ENCODE results near the gene CALN1.
"Not testable (repeated sequence)": the region's sequence is repeated elsewhere in the genome, so short reads cannot be mapped to it uniquely, and the experiment has no call there.

Gene CALN1

DNA sequence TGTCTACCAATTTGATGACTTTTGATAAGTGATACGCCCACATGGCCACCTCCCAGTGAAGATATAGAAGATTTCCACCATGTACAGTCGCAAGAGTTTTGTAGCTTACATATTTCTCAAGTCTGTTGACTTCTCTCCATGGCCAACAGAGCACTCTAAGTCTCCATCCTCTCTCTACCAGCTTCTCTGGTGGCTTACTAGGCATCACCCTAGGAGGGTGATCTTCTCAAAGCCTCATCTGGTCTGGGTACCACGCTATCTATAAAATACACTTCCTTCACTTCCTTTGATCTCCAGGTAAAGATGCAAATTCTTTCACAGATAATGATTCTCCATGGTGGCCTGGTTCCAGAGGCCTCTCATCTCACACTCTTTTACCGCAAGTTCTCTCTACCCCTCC, 49.9 kb downstream of the CALN1 start:
- no peak overlapping the region for H3K4me3 Mint-ChIP-seq
- no peaks in the 10 kb centered on the region for H3K27me3 Mint-ChIP-seq
- no peaks in the 10 kb centered on the region for H3K4me1 Mint-ChIP-seq
- H3K27ac Mint-ChIP-seq: no peak overlapping the region
- H3K9me3 Mint-ChIP-seq: peaks cover 5% of the 10 kb centered on the region
- H3K36me3 Mint-ChIP-seq: no peaks in the 10 kb centered on the region

GRCh38 chr7:72345208-72345727, 66.9 kb downstream of the CALN1 start:
- no peak overlapping the region for H3K27ac Mint-ChIP-seq
- H3K4me1 Mint-ChIP-seq: no peaks in the 10 kb centered on the region
- H3K36me3 Mint-ChIP-seq: no peaks in the 10 kb centered on the region
- no peak overlapping the region for H3K4me3 Mint-ChIP-seq
- H3K9me3 Mint-ChIP-seq: no peaks in the 10 kb centered on the region
- H3K27me3 Mint-ChIP-seq: peaks cover 9% of the 10 kb centered on the region

GRCh38 chr7:72343991-72344390, 68.1 kb downstream of the CALN1 start:
- Mint-ChIP-seq H3K36me3 (no peaks in the 10 kb centered on the region), H3K4me3 (no peak overlapping the region), H3K9me3 (no peaks in the 10 kb centered on the region), H3K4me1 (no peaks in the 10 kb centered on the region), H3K27me3 (peaks cover 9% of the 10 kb centered on the region), H3K27ac (no peak overlapping the region)

- not testable (repeated sequence) for H3K27ac Mint-ChIP-seq, H3K36me3 Mint-ChIP-seq, H3K9me3 Mint-ChIP-seq, H3K4me3 Mint-ChIP-seq, H3K4me1 Mint-ChIP-seq, H3K27me3 Mint-ChIP-seq
Observed at GRCh38 chr7:72343354-72343753, 68.8 kb downstream of the CALN1 start.

DNA sequence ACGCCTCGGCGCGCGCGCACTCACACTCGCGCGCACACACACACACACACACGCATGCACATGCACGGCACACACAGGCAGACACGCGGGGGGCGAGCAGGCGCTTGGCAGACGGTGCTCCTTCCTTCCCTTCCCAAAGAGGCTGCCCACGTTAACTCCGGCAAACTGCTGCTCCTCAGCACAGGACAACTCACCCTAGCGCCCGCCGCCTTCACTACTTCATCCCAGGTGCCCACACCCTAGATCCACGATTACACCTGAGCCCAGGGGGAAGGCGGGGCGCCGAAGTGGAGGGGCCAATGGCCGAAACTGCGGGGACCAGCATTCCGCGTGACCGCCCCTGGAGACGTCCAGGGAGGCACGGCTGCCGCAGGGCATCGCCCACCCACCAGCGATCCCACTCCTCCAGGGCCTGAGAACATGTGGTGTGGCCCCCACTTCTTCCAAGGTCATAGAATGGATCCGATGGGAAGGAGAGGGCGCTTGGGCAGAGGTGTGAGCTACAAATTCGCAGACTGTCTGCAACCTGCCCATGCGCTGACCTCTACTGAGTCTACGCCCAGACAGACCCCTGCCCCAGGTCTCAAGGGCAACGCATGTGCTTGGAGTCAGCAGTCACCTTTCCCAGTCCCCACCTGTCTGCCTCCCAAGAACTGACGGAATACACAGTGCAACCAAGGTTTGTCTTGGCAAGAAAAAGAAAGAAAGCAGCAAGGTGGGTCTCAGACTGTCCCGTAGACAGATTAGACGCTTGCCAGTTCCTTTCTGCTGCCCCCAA, 74.6 kb downstream of the CALN1 start:
- H3K36me3 Mint-ChIP-seq: no peaks in the 10 kb centered on the region
- H3K27me3 Mint-ChIP-seq: peaks cover 20% of the 10 kb centered on the region
- no peak overlapping the region for H3K27ac Mint-ChIP-seq
- H3K4me3 Mint-ChIP-seq: no peak overlapping the region
- H3K9me3 Mint-ChIP-seq: peaks cover 5% of the 10 kb centered on the region
- no peaks in the 10 kb centered on the region for H3K4me1 Mint-ChIP-seq

GRCh38 chr7:72336632-72337389, 75.3 kb downstream of the CALN1 start:
- Mint-ChIP-seq H3K36me3 (no peaks in the 10 kb centered on the region), H3K27me3 (peaks cover 19% of the 10 kb centered on the region), H3K4me3 (no peak overlapping the region), H3K27ac (no peak overlapping the region), H3K4me1 (no peaks in the 10 kb centered on the region), H3K9me3 (peaks cover 5% of the 10 kb centered on the region)

GRCh38 chr7:72336382-72336631, 75.8 kb downstream of the CALN1 start:
- H3K27me3 Mint-ChIP-seq: peaks cover 19% of the 10 kb centered on the region
- H3K9me3 Mint-ChIP-seq: peaks cover 5% of the 10 kb centered on the region
- H3K36me3 Mint-ChIP-seq: no peaks in the 10 kb centered on the region
- H3K27ac Mint-ChIP-seq: no peak overlapping the region
- no peaks in the 10 kb centered on the region for H3K4me1 Mint-ChIP-seq
- H3K4me3 Mint-ChIP-seq: no peak overlapping the region

GRCh38 chr7:72335561-72336381, 76.4 kb downstream of the CALN1 start:
- H3K4me1 Mint-ChIP-seq: no peaks in the 10 kb centered on the region
- no peak overlapping the region for H3K4me3 Mint-ChIP-seq
- H3K27ac Mint-ChIP-seq: no peak overlapping the region
- H3K27me3 Mint-ChIP-seq: peaks cover 19% of the 10 kb centered on the region
- no peaks in the 10 kb centered on the region for H3K36me3 Mint-ChIP-seq
- peaks cover 5% of the 10 kb centered on the region for H3K9me3 Mint-ChIP-seq

GRCh38 chr7:72334698-72335097, 77.4 kb downstream of the CALN1 start:
- Mint-ChIP-seq H3K9me3 (peaks cover 5% of the 10 kb centered on the region), H3K4me3 (no peak overlapping the region), H3K27ac (no peak overlapping the region), H3K4me1 (no peaks in the 10 kb centered on the region), H3K36me3 (no peaks in the 10 kb centered on the region), H3K27me3 (peaks cover 19% of the 10 kb centered on the region)

GRCh38 chr7:72334066-72334465, 78.1 kb downstream of the CALN1 start:
- Mint-ChIP-seq H3K36me3 (no peaks in the 10 kb centered on the region), H3K4me3 (no peak overlapping the region), H3K27me3 (peaks cover 19% of the 10 kb centered on the region), H3K4me1 (no peaks in the 10 kb centered on the region), H3K27ac (no peak overlapping the region), H3K9me3 (peaks cover 5% of the 10 kb centered on the region)

- Mint-ChIP-seq H3K4me1 (no peaks in the 10 kb centered on the region), H3K4me3 (no peak overlapping the region), H3K27ac (no peak overlapping the region), H3K27me3 (no peaks in the 10 kb centered on the region), H3K9me3 (no peaks in the 10 kb centered on the region), H3K36me3 (no peaks in the 10 kb centered on the region)
Observed at GRCh38 chr7:72326811-72327210, 85.3 kb downstream of the CALN1 start.

DNA sequence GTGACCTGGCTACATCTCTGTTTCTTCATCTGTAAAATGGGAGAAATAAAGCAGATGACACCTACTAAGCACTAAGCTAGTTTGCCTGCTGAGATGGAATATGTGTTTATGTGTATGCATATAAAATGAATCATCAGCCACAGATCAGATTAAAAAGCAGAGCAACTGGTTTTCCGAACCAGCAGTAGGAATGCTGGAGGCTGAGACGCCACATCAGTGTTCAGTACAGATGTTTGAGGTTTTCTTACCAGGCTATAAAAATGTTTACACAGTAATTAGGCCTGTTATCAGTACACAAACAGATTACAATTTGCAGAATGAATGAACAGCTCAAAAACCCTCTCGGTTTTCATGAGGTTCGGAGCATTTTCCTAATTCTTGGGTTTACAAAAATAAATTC, 85.8 kb downstream of the CALN1 start:
- Mint-ChIP-seq H3K27ac (no peak overlapping the region), H3K4me1 (no peaks in the 10 kb centered on the region), H3K27me3 (no peaks in the 10 kb centered on the region), H3K4me3 (no peak overlapping the region), H3K9me3 (no peaks in the 10 kb centered on the region), H3K36me3 (no peaks in the 10 kb centered on the region)

DNA sequence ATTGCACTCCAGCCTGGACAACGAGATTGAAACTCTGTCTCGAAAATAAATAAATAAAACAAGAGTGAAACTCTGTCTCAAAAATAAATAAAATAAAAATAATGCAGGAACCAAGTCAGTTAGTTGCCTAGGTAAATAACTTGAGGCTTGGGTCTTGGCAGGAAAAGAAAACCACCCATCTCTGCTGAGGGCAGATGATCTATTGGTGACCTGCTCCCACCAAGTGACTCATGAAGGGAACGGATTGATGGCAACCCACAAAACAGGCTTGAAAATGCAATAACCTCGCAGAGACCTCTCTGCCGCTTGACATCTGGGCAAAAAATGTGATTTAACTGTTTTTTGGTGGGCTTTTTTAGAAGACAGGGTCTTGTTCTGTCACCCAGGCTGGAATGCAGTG, 86.6 kb downstream of the CALN1 start:
- no peaks in the 10 kb centered on the region for H3K4me1 Mint-ChIP-seq
- no peak overlapping the region for H3K27ac Mint-ChIP-seq

GRCh38 chr7:72321637-72322036, 90.5 kb downstream of the CALN1 start:
- Mint-ChIP-seq H3K36me3 (no peaks in the 10 kb centered on the region), H3K4me3 (no peak overlapping the region), H3K27me3 (no peaks in the 10 kb centered on the region), H3K4me1 (no peaks in the 10 kb centered on the region), H3K27ac (no peak overlapping the region), H3K9me3 (peaks cover 5% of the 10 kb centered on the region)

More for the DNA sequence above, 86.6 kb downstream of the CALN1 start:
- no peaks in the 10 kb centered on the region for H3K36me3 Mint-ChIP-seq
- H3K27me3 Mint-ChIP-seq: no peaks in the 10 kb centered on the region
- no peak overlapping the region for H3K4me3 Mint-ChIP-seq
- no peaks in the 10 kb centered on the region for H3K9me3 Mint-ChIP-seq

GRCh38 chr7:72321081-72321480, 91.1 kb downstream of the CALN1 start:
- H3K36me3 Mint-ChIP-seq: no peaks in the 10 kb centered on the region
- H3K9me3 Mint-ChIP-seq: peaks cover 5% of the 10 kb centered on the region
- H3K27me3 Mint-ChIP-seq: no peaks in the 10 kb centered on the region
- H3K4me1 Mint-ChIP-seq: no peaks in the 10 kb centered on the region
- no peak overlapping the region for H3K4me3 Mint-ChIP-seq
- no peak overlapping the region for H3K27ac Mint-ChIP-seq

DNA sequence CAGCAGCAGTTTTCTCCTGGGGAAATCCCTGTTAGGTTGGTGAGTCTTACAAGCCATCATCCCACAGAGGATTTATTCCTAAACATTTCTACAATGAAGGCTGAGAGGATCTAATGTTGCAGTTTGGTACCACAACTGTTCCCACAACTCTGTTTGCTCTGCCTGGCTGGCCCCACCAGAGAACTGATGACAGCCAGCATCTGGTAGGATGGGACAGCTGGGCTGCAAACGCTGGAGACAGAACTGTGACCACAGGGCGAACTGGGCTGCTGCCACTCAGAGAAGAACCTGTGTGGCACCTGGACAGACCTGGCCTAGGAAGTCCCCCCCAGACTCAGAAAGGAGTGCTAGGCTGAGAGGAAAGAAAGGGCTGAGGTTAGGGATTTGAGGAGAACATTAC, 94.8 kb downstream of the CALN1 start:
- no peaks in the 10 kb centered on the region for H3K27me3 Mint-ChIP-seq
- H3K4me1 Mint-ChIP-seq: no peaks in the 10 kb centered on the region
- no peaks in the 10 kb centered on the region for H3K36me3 Mint-ChIP-seq
- no peak overlapping the region for H3K27ac Mint-ChIP-seq
- H3K4me3 Mint-ChIP-seq: no peak overlapping the region
- peaks cover 5% of the 10 kb centered on the region for H3K9me3 Mint-ChIP-seq

All from activated naive CD4-positive, alpha-beta T cell treated with anti-CD3 and anti-CD28 coated beads, Interleukin-2, amount 50 U/mL, for 24 hours (primary cell).